SKM-1 (cell line): ENCODE data around the gene ZC3H4.
"Not testable (repeated sequence)": the region's sequence is repeated elsewhere in the genome, so short reads cannot be mapped to it uniquely, and the experiment has no call there.

Experiments
- DNase-seq: peaks from one replicate; lab custom pipeline; 2025; ENCODE audit not compliant: unreplicated experiment; lab: John Stamatoyannopoulos, UW

ZC3H4 gene

GRCh38 chr19:47112997-47113849, at the start of gene ZC3H4:
ZC3H4 (minus strand) TSS chr19:47113776; CDS start chr19:47112584, 1,192 bp downstream.
- DNase-seq = peak; percentile 81

GRCh38 chr19:47161876-47162489, 48.4 kb upstream of the ZC3H4 start:
- DNase-seq = no peak

GRCh38 chr19:47158879-47159503, 45.4 kb upstream of the ZC3H4 start:
- DNase-seq = no peak

GRCh38 chr19:47158367-47158791, 44.8 kb upstream of the ZC3H4 start:
- no peak for DNase-seq

GRCh38 chr19:47157431-47158321, 44.1 kb upstream of the ZC3H4 start:
- no peak for DNase-seq

GRCh38 chr19:47156861-47157430, 43.4 kb upstream of the ZC3H4 start:
- DNase-seq = no peak

- no peak for DNase-seq
Observed at GRCh38 chr19:47155148-47155547, 41.6 kb upstream of the ZC3H4 start.

GRCh38 chr19:47153266-47153665, 39.7 kb upstream of the ZC3H4 start:
- no peak for DNase-seq

- DNase-seq = no peak
Observed at GRCh38 chr19:47152632-47153031, 39.1 kb upstream of the ZC3H4 start.

GRCh38 chr19:47152205-47152604, 38.6 kb upstream of the ZC3H4 start:
- DNase-seq = no peak

GRCh38 chr19:47151627-47152026, 38.1 kb upstream of the ZC3H4 start:
- no peak for DNase-seq

GRCh38 chr19:47146920-47147319, 33.3 kb upstream of the ZC3H4 start:
- no peak for DNase-seq

- no peak for DNase-seq
Observed at GRCh38 chr19:47145639-47146486, 32.3 kb upstream of the ZC3H4 start.

- no peak for DNase-seq
Observed at GRCh38 chr19:47144630-47145029, 31.1 kb upstream of the ZC3H4 start.

GRCh38 chr19:47143322-47144073, 29.9 kb upstream of the ZC3H4 start:
- no peak for DNase-seq

GRCh38 chr19:47142779-47143178, 29.2 kb upstream of the ZC3H4 start:
- no peak for DNase-seq

- DNase-seq = no peak
Observed at GRCh38 chr19:47141695-47142094, 28.1 kb upstream of the ZC3H4 start.

GRCh38 chr19:47141252-47141651, 27.7 kb upstream of the ZC3H4 start:
- DNase-seq = not testable (repeated sequence)

- DNase-seq = no peak
Observed at GRCh38 chr19:47135156-47135555, 21.6 kb upstream of the ZC3H4 start.
